Ovary (tissue), 3 donors: Measurements from ENCODE around the gene CEP72.

Experiments used
- POLR2A ChIP-seq: fragments of 450-650 bp; IDR thresholded peaks from one replicate; pipeline ENCODE4 v1.6.1; 2017; ENCODE audit warnings: antibody characterized with exemption, mild to moderate bottlenecking, moderate library complexity
- TF ChIP-seq, protein P1 (sequence below), 3 donors: fragments of 450-650 bp in 2 of 3; fragments of 200-600 bp in 1 of 3; IDR thresholded peaks; one replicate each; pipeline versions ENCODE4 v1.5.1 to v1.8.0; 2016 to 2022; ENCODE audit warnings: antibody characterized with exemption in 3 of 3, mild to moderate bottlenecking in 1 of 3
- donor health status: DM: no; HTN: no; CAD: no.

DNA sequence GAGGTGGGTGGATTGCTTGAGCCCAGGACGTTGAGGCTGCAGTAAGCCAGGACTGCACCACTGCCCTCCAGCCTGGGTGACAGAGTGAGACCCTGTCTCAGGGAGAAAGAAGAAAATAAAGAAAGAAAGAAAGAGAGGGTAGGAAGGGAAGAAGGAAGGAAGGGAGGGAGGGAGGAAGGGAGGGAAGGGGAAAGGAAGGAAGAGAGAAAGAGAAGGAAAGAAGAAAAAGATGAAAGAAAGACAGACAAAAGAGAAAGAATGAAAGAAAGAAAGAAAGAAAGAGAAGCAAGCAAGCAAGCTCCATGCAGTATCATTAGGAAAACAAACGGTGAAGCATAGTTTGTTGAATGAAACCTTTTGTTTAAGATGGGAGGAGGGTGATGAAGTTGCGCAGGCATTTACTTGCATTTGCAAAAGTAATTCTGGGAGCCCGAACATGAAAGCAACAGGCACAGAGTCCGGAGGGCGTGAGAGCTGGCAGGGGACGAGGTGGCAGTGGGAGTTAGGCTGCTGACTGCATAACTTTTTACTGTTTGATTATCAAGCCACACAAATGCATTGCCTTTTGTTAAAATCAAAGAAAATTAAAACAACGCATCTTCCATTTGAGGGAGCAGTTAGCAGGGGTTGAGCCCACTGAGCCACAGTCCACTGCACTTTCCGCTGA, 26.0 kb upstream of the CEP72 start:
- TF ChIP-seq, protein P1, sequence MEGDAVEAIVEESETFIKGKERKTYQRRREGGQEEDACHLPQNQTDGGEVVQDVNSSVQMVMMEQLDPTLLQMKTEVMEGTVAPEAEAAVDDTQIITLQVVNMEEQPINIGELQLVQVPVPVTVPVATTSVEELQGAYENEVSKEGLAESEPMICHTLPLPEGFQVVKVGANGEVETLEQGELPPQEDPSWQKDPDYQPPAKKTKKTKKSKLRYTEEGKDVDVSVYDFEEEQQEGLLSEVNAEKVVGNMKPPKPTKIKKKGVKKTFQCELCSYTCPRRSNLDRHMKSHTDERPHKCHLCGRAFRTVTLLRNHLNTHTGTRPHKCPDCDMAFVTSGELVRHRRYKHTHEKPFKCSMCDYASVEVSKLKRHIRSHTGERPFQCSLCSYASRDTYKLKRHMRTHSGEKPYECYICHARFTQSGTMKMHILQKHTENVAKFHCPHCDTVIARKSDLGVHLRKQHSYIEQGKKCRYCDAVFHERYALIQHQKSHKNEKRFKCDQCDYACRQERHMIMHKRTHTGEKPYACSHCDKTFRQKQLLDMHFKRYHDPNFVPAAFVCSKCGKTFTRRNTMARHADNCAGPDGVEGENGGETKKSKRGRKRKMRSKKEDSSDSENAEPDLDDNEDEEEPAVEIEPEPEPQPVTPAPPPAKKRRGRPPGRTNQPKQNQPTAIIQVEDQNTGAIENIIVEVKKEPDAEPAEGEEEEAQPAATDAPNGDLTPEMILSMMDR (IDR thresholded peaks at IDR 0.05) = no peak
- no peak for TF ChIP-seq POLR2A
